ENCODE data around the gene AKAP11. TPM values are rescaled to one million over a fixed set of nuclear protein-coding genes. Genes with fewer than 3 reads are reported as not detected.
A peak's percentile ranks its signal among the peaks of the same experiment; 100 is the strongest.

Gene AKAP11
- total and polyA plus RNA-seq, 2 of the 13 experiments (the other 11 are each of a cell fraction or from before 2014, with no cell fraction given), result 7.2 to 9.8 TPM

GRCh38 chr13:42283574-42283973 lies 11.6 kb downstream of the AKAP11 start:
- WGBS (ENCODE audit: low lambda C conversion rate), result 90% methylated on average over 3 of the region's 3 CpGs

GRCh38 chr13:42284068-42284467 lies 12.1 kb downstream of the AKAP11 start:
- CTCF ChIA-PET (ENCODE audit: low intra/inter-chr PET ratio, low total read pairs), result no interaction called here
- intact Hi-C loops (cut with micrococcal nuclease; ENCODE audit: unreplicated experiment), result no loop called here
- FAIRE-seq (no peak), DNase-seq (ENCODE audit: low spot score) (no peak), ATAC-seq (no peak)
- 0 out of 4 replicates have a peak, but pooled peaks of 1 of the 2 experiments have one; percentile 14 for TF ChIP-seq MAFK (conservative IDR thresholded peaks at IDR 0.05 in 1 of 2, IDR thresholded peaks at IDR 0.05 in 1 of 2; ENCODE audit: low read length in 2 of 2)
- no peak for TF ChIP-seq RARA (CRISPR knock-in tag; IDR thresholded peaks at IDR 0.05)
- H3K79me2 ChIP-seq (ENCODE audit: insufficient read depth, low read length), result peaks cover 6% of the 10 kb centered on the region
- WGBS (ENCODE audit: low lambda C conversion rate), result 93% methylated on average over 3 of the region's 3 CpGs
- BruUV-seq (replicated peaks), result no TSS peak
- H3K9me3 ChIP-seq (ENCODE audit: low read length), result no peaks in the 10 kb centered on the region
- no peak overlapping the region for H3K9ac ChIP-seq (ENCODE audit: insufficient read depth, low read depth, low read length)
- no peak overlapping the region for H3K4me3 ChIP-seq (replicated peaks in 1 of 3; ENCODE audit: insufficient read depth in 1 of 3, low read depth in 2 of 3, low read length in 3 of 3)
- POLR2A ChIA-PET, result interaction anchor here (1.7 kb wide), 1 partner anchor 12 kb away, joined by 4 read pairs; the partner anchor contains the start of gene AKAP11
- H4K20me1 ChIP-seq (ENCODE audit: insufficient read depth, low read length), result no peaks in the 10 kb centered on the region
- peaks cover 0 to 12% of the 10 kb centered on the region in 2 experiments; a peak in 3 of 5 replicates for H3K36me3 ChIP-seq (replicated peaks in 1 of 2; ENCODE audit: control insufficient read depth in 1 of 2, insufficient read depth in 2 of 2, low read length in 2 of 2)
- no peak overlapping the region for H3K27ac ChIP-seq (ENCODE audit: extremely low read length, insufficient read depth, low read length)
- H2AFZ ChIP-seq (ENCODE audit: low read length), result no peak overlapping the region
- H3K4me1 ChIP-seq (ENCODE audit: insufficient read depth, low read length), result peaks cover 32% of the 10 kb centered on the region
- H3K27me3 ChIP-seq (ENCODE audit: control insufficient read depth in 1 of 2, insufficient read depth in 2 of 2, low read length in 2 of 2), result no peaks in the 10 kb centered on the region; a peak in 1 of 5 replicates
- 0 out of 2 replicates have a peak overlapping the region, but pooled peaks have one; percentile 1 for H3K4me2 ChIP-seq (ENCODE audit: low read depth, low read length)
- in situ Hi-C loops (cut with HindIII; ENCODE audit: extremely low pct_ligation_motif_present, low pct_unique_long_range_greater_than_20kb), result no loop called here

More at GRCh38 chr13:42283574-42283973, 11.6 kb downstream of the AKAP11 start:
- peaks cover 32% of the 10 kb centered on the region for H3K4me1 ChIP-seq (ENCODE audit: insufficient read depth, low read length)
- no peak for FAIRE-seq
- H3K27ac ChIP-seq (ENCODE audit: extremely low read length, insufficient read depth, low read length), result no peak overlapping the region
- H2AFZ ChIP-seq (ENCODE audit: low read length), result no peak overlapping the region
- no peak for TF ChIP-seq ZNF335 (CRISPR knock-in tag; IDR thresholded peaks at IDR 0.05)
- TF ChIP-seq ZSCAN25 (CRISPR knock-in tag; IDR thresholded peaks at IDR 0.05), result no peak
- no peak for TF ChIP-seq ZNF235 (CRISPR knock-in tag; IDR thresholded peaks at IDR 0.05; ENCODE audit: borderline replicate concordance)
- TF ChIP-seq ZNF629 (CRISPR knock-in tag; conservative IDR thresholded peaks at IDR 0.05), result peak; percentile 74
- TF ChIP-seq SRF (IDR thresholded peaks at IDR 0.05; ENCODE audit: low read depth, low read length), result 0 out of 2 replicates have a peak, but pooled peaks have one; percentile 23
- POLR2A ChIA-PET, result interaction anchor here (1.7 kb wide), 1 partner anchor 12 kb away, joined by 4 read pairs; the partner anchor contains the start of gene AKAP11
- in situ Hi-C loops (cut with HindIII; ENCODE audit: extremely low pct_ligation_motif_present, low pct_unique_long_range_greater_than_20kb) (no loop called here), intact Hi-C loops (cut with micrococcal nuclease; ENCODE audit: unreplicated experiment) (no loop called here)
- no peaks in the 10 kb centered on the region for H4K20me1 ChIP-seq (ENCODE audit: insufficient read depth, low read length)
- no peak for ATAC-seq
- no peak overlapping the region for H3K9ac ChIP-seq (ENCODE audit: insufficient read depth, low read depth, low read length)
- no peaks in the 10 kb centered on the region; a peak in 1 of 5 replicates for H3K27me3 ChIP-seq (ENCODE audit: control insufficient read depth in 1 of 2, insufficient read depth in 2 of 2, low read length in 2 of 2)
- CTCF ChIA-PET (ENCODE audit: low intra/inter-chr PET ratio, low total read pairs), result no interaction called here
- no peak overlapping the region for H3K4me3 ChIP-seq (replicated peaks in 1 of 3; ENCODE audit: insufficient read depth in 1 of 3, low read depth in 2 of 3, low read length in 3 of 3)
- BruUV-seq (replicated peaks), result no TSS peak
- 0 out of 2 replicates have a peak overlapping the region, but pooled peaks have one; percentile 1 for H3K4me2 ChIP-seq (ENCODE audit: low read depth, low read length)
- H3K79me2 ChIP-seq (ENCODE audit: insufficient read depth, low read length), result peaks cover 6% of the 10 kb centered on the region
- no peaks in the 10 kb centered on the region for H3K9me3 ChIP-seq (ENCODE audit: low read length)
- no peak for DNase-seq (ENCODE audit: low spot score)
- H3K36me3 ChIP-seq (replicated peaks in 1 of 2; ENCODE audit: control insufficient read depth in 1 of 2, insufficient read depth in 2 of 2, low read length in 2 of 2), result peaks cover 0 to 7% of the 10 kb centered on the region in 2 experiments; a peak in 3 of 5 replicates
